HepG2 (cell line): Measurements from ENCODE around the gene ANKRD27. TPM values are rescaled to one million over a fixed set of nuclear protein-coding genes. Genes with fewer than 3 reads are reported as not detected.

ENCODE experiments used
- ATAC-seq: fragments of 200-7000 bp; cut with Tn5 transposase; 3 replicates; pipeline ENCODE4 v1.9.1; 2020; ENCODE audit warnings: mild to moderate bottlenecking, moderate library complexity
- BruUV-seq: library from RNA; stranded (reverse); fragments of 400-500 nt; replicated peaks from 2 replicates; lab custom pipeline; 2021; lab: Mats Ljungman, UMichigan
- CTCF ChIA-PET: fragments of 300-600 bp; formaldehyde crosslinking; extraction: SDS; loops from one replicate; lab custom pipeline; 2021; ENCODE audit warnings: low total read pairs, inconsistent platforms, low intra/inter-chr PET ratio; lab: Yijun Ruan, JAX
- POLR2A ChIA-PET: fragments of 350-600 bp; sonication (Branson Sonifier 250); formaldehyde crosslinking; loops from one replicate; lab custom pipeline; 2020; ENCODE audit warnings: antibody characterized with exemption, inconsistent platforms; lab: Yijun Ruan, JAX
- DNase-seq: peaks from one replicate; pipeline ENCODE4 v3.0.0-alpha.2; 2015; ENCODE audit warnings: low spot score
- FAIRE-seq: peaks from 3 replicates; lab custom pipeline; 2011; peaks lifted over from hg19 to GRCh38; lab: Jason Lieb, UNC
- H2AFZ ChIP-seq: one replicate; pipeline ENCODE4 v1.6.1; 2011; ENCODE audit warnings: low read length, inconsistent platforms
- H3K27ac ChIP-seq: fragments of 300-600 bp; 3 replicates; pipeline ENCODE4 v1.8.0; 2011; ENCODE audit warnings: mixed run types, mild to moderate bottlenecking, mixed read lengths, low read length, inconsistent platforms; ENCODE audit not compliant: insufficient read depth; ENCODE audit errors: extremely low read length
- H3K27me3 ChIP-seq, 2 experiments: fragments of 200-600 bp in 1 of 2; 2 replicates in 1 of 2; 3 replicates in 1 of 2; pipeline versions ENCODE4 v1.6.0 to v1.8.0; 2011; ENCODE audit warnings: low read length in 2 of 2, mild to moderate bottlenecking in 2 of 2, moderate library complexity in 2 of 2, inconsistent platforms in 1 of 2; ENCODE audit not compliant: insufficient read depth in 2 of 2, control insufficient read depth in 1 of 2
- H3K36me3 ChIP-seq, 2 experiments: fragments of 200-600 bp in 1 of 2; replicated peaks in 1 of 2; 2 replicates in 1 of 2; 3 replicates in 1 of 2; pipeline versions ENCODE4 v1.5.1 to v1.8.0; 2011; ENCODE audit warnings: low read length in 2 of 2, inconsistent platforms in 1 of 2; ENCODE audit not compliant: insufficient read depth in 2 of 2, control insufficient read depth in 1 of 2
- H3K4me1 ChIP-seq: 2 replicates; pipeline ENCODE4 v1.5.1; 2012; ENCODE audit warnings: low read length, inconsistent platforms; ENCODE audit not compliant: insufficient read depth
- H3K4me2 ChIP-seq: 2 replicates; pipeline ENCODE4 v1.6.0; 2011; ENCODE audit warnings: low read depth, low read length, inconsistent platforms
- H3K4me3 ChIP-seq, 3 experiments: fragments of 200-600 bp in 1 of 3; sonication (generic), shearing (Covaris generic) in 1 of 3; replicated peaks in 1 of 3; 2 replicates each; pipeline ENCODE4 v1.5.1; 2011 to 2016; ENCODE audit warnings: low read length in 3 of 3, inconsistent platforms in 2 of 3, low read depth in 2 of 3, mild to moderate bottlenecking in 2 of 3, control low read depth in 1 of 3, mixed read lengths in 1 of 3; ENCODE audit not compliant: insufficient read depth in 1 of 3
- H3K79me2 ChIP-seq: one replicate; pipeline ENCODE4 v1.6.1; 2011; ENCODE audit warnings: low read length, inconsistent platforms; ENCODE audit not compliant: insufficient read depth
- H3K9ac ChIP-seq: 2 replicates; pipeline ENCODE4 v1.6.0; 2011; ENCODE audit warnings: mild to moderate bottlenecking, low read depth, low read length, inconsistent platforms; ENCODE audit not compliant: insufficient read depth
- H3K9me3 ChIP-seq: 2 replicates; pipeline ENCODE4 v1.5.1; 2012; ENCODE audit warnings: mild to moderate bottlenecking, low read length
- H4K20me1 ChIP-seq: 2 replicates; pipeline ENCODE4 v1.6.0; 2011; ENCODE audit warnings: inconsistent platforms, mild to moderate bottlenecking, low read length, moderate library complexity; ENCODE audit not compliant: insufficient read depth
- BRD4 ChIP-seq: sonication (generic); formaldehyde crosslinking; IDR thresholded peaks from 2 replicates; pipeline ENCODE4 v1.4.0; 2020; ENCODE audit warnings: missing genetic modification reagents
- FOXA3 ChIP-seq: IDR thresholded peaks from 2 replicates; pipeline ENCODE4 v1.6.1; 2016; ENCODE audit warnings: missing genetic modification reagents, missing compliant biosample characterization
- HMGA1 ChIP-seq: sonication (generic); formaldehyde crosslinking; conservative IDR thresholded peaks from 2 replicates; pipeline ENCODE4 v1.4.0; 2020; ENCODE audit warnings: missing genetic modification reagents
- MTA1 ChIP-seq: sonication (generic); formaldehyde crosslinking; IDR thresholded peaks from 2 replicates; pipeline ENCODE4 v1.4.0; 2020; ENCODE audit warnings: missing genetic modification reagents, mild to moderate bottlenecking, borderline replicate concordance
- MTF1 ChIP-seq: sonication (generic); formaldehyde crosslinking; IDR thresholded peaks from 2 replicates; pipeline ENCODE4 v1.5.0; 2020; ENCODE audit warnings: missing genetic modification reagents
- POGZ ChIP-seq: sonication (generic); formaldehyde crosslinking; IDR thresholded peaks from 2 replicates; pipeline ENCODE4 v1.4.0; 2020; ENCODE audit warnings: mild to moderate bottlenecking, missing genetic modification reagents
- RBAK ChIP-seq: sonication (generic); formaldehyde crosslinking; IDR thresholded peaks from 2 replicates; pipeline ENCODE4 v1.5.1; 2020; ENCODE audit warnings: mild to moderate bottlenecking, missing genetic modification reagents
- RBFOX2 ChIP-seq: fragments of 200-400 bp; formaldehyde crosslinking; IDR thresholded peaks from 2 replicates; pipeline ENCODE4 v1.6.1; 2017; ENCODE audit warnings: low read depth, mild to moderate bottlenecking, low read length
- RBM39 ChIP-seq: fragments of 200-400 bp; formaldehyde crosslinking; IDR thresholded peaks from one replicate; pipeline ENCODE4 v1.6.1; 2018; ENCODE audit warnings: antibody characterized with exemption, mild to moderate bottlenecking, low read depth, low read length; ENCODE audit not compliant: poor library complexity, severe bottlenecking
- SMC3 ChIP-seq: IDR thresholded peaks from 2 replicates; pipeline ENCODE4 v1.6.1; 2011; ENCODE audit warnings: low read length, improper control_type of control experiment
- SNRNP70 ChIP-seq: fragments of 200-400 bp; formaldehyde crosslinking; IDR thresholded peaks from 2 replicates; pipeline ENCODE4 v1.6.1; 2017; ENCODE audit warnings: mild to moderate bottlenecking, low read depth, low read length, moderate library complexity
- ZNF737 ChIP-seq: sonication (generic); formaldehyde crosslinking; IDR thresholded peaks from 2 replicates; pipeline ENCODE4 v1.5.0; 2020; ENCODE audit warnings: missing genetic modification reagents, mild to moderate bottlenecking, borderline replicate concordance
- ZNF790 ChIP-seq: sonication (generic); formaldehyde crosslinking; IDR thresholded peaks from 2 replicates; pipeline ENCODE4 v1.8.0; 2022; ENCODE audit warnings: missing genetic modification reagents, mild to moderate bottlenecking, borderline replicate concordance
- WGBS: methylation state at CpG from one replicate; pipeline ENCODE4 v1.1.6; 2017; ENCODE audit warnings: low lambda C conversion rate; 5-methylcytosine and 5-hydroxymethylcytosine counted together
- in situ Hi-C: cut with HindIII; loops from 2 replicates; pipeline ENCODE4 v1.10.0; 2017; ENCODE audit warnings: low pct_unique_long_range_greater_than_20kb; ENCODE audit not compliant: extremely low pct_ligation_motif_present
- intact Hi-C: fragments of 100-400 bp; cut with micrococcal nuclease; formaldehyde crosslinking; loops from one replicate; pipeline ENCODE4 v1.10.0; 2022; ENCODE audit not compliant: unreplicated experiment
- polyA plus RNA-seq, 8 experiments: library from polyadenylated mRNA; depleted of rRNA in 3 of 8; stranded (reverse) in 7 of 8; unstranded in 1 of 8; fragments of >200 nt; fragmentation: Illumina TruSeq in 4 of 8; extraction: Trizol in 4 of 8; gene quantifications; 2 replicates each; pipeline versions ENCODE4 v1.2.1 to v1.2.3, GENCODE V29; 2011 to 2016; ENCODE audit warnings: low read depth in 4 of 8, missing spikeins in 1 of 8, mixed read lengths in 1 of 8; ENCODE audit not compliant: insufficient read depth in 1 of 8
- total RNA-seq, 5 experiments: library from RNA; depleted of rRNA; stranded (reverse); fragments of >200 nt; fragmentation: Illumina TruSeq; extraction: Trizol; gene quantifications; 2 replicates each; pipeline ENCODE4 v1.2.3, GENCODE V29; 2016; ENCODE audit warnings: low read depth in 1 of 5
- TF ChIP-seq, protein P1 (sequence below), 2 experiments: IDR thresholded peaks; 2 replicates each; pipeline ENCODE4 v1.6.1; 2011 to 2012; ENCODE audit warnings: low read length in 2 of 2, borderline replicate concordance in 1 of 2, low read depth in 1 of 2, mild to moderate bottlenecking in 1 of 2, moderate library complexity in 1 of 2
- TF ChIP-seq, protein P2 (sequence below): sonication (generic); formaldehyde crosslinking; IDR thresholded peaks from 2 replicates; pipeline ENCODE4 v1.4.0; 2020; ENCODE audit warnings: missing genetic modification reagents, mild to moderate bottlenecking, borderline replicate concordance
- TF ChIP-seq, protein P3 (sequence below): IDR thresholded peaks from 2 replicates; pipeline ENCODE4 v1.6.1; 2016; ENCODE audit warnings: low read depth, borderline replicate concordance
- TF ChIP-seq, protein P4 (sequence below): sonication (generic); formaldehyde crosslinking; IDR thresholded peaks from 2 replicates; pipeline ENCODE4 v1.8.0; 2022; ENCODE audit warnings: mild to moderate bottlenecking, missing genetic modification reagents, moderate library complexity

The ANKRD27 gene
- total and polyA plus RNA-seq, 2 of the 13 experiments (the other 11 are each of a cell fraction or from before 2014, with no cell fraction given), result 22.2 to 23.7 TPM

DNA sequence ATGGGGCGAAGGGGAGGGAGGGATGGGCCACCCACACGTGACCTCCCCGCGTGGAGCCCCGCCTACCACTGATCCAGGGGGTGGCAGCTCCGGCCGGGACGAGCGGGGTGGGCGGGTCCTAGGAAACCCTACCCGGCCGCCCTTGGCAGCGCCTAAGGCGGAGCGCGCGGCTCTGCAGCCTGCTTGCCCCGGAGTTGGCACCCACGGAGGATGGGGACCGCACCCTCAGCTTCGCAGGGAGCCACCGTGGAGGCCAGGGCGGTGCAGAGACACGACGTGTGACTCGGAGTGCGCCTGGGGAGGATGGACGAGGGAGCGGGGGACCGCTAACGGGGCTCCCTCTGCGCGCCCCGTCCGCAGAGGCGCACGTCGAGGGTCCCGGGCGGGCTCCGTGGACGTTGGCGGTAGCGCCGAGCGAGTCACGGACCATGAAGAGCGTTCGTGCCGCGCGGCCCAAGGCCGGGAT is 773 bp upstream of the ANKRD27 start, which contains the start of gene RGS9BP:
RGS9BP (plus strand) TSS at position 129 of the 466 bp plus-strand sequence. CDS start 416 bp downstream, outside the sequence.
- H3K27ac ChIP-seq, result peak within 1 kb of the TSS; percentile 51
- peak within 1 kb of the TSS; percentile 94 for H3K4me2 ChIP-seq
- peak within 1 kb of the TSS; percentile 65 for H3K9ac ChIP-seq
- peaks cover 23% of the 10 kb centered on the region for H3K79me2 ChIP-seq
- in situ Hi-C loops, result loop anchor here (25.0 kb wide), 1 partner anchor 462 kb away; the partner anchor contains the start of gene WDR88
- H3K9me3 ChIP-seq, result no peaks in the 10 kb centered on the region
- POLR2A ChIA-PET, result interaction anchor here (0.5 to 2.3 kb wide), 7 partner anchors 10 to 270 kb away, joined by 3 to 21 read pairs (median 3); partner anchors contain the start of genes DPY19L3, NUDT19 and SLC7A9
- CTCF ChIA-PET, result no interaction called here
- ATAC-seq (peak; percentile 55), FAIRE-seq (no peak), DNase-seq (peak; percentile 36)
- intact Hi-C loops, result no loop called here
- peaks cover 58% of the 10 kb centered on the region for H3K4me1 ChIP-seq
- no peak within 1 kb of the TSS for H2AFZ ChIP-seq
- 100% methylated on average over 3 of the region's 53 CpGs for WGBS
- peaks cover 21% of the 10 kb centered on the region for H4K20me1 ChIP-seq
- no TSS peak for BruUV-seq
- H3K36me3 ChIP-seq, result no peaks in the 10 kb centered on the region
- peaks cover 3 to 15% of the 10 kb centered on the region in 2 experiments; a peak in 4 of 5 replicates for H3K27me3 ChIP-seq
- peak within 1 kb of the TSS; percentile 74 to 88 (median 85) for H3K4me3 ChIP-seq
- TF ChIP-seq, protein P1, sequence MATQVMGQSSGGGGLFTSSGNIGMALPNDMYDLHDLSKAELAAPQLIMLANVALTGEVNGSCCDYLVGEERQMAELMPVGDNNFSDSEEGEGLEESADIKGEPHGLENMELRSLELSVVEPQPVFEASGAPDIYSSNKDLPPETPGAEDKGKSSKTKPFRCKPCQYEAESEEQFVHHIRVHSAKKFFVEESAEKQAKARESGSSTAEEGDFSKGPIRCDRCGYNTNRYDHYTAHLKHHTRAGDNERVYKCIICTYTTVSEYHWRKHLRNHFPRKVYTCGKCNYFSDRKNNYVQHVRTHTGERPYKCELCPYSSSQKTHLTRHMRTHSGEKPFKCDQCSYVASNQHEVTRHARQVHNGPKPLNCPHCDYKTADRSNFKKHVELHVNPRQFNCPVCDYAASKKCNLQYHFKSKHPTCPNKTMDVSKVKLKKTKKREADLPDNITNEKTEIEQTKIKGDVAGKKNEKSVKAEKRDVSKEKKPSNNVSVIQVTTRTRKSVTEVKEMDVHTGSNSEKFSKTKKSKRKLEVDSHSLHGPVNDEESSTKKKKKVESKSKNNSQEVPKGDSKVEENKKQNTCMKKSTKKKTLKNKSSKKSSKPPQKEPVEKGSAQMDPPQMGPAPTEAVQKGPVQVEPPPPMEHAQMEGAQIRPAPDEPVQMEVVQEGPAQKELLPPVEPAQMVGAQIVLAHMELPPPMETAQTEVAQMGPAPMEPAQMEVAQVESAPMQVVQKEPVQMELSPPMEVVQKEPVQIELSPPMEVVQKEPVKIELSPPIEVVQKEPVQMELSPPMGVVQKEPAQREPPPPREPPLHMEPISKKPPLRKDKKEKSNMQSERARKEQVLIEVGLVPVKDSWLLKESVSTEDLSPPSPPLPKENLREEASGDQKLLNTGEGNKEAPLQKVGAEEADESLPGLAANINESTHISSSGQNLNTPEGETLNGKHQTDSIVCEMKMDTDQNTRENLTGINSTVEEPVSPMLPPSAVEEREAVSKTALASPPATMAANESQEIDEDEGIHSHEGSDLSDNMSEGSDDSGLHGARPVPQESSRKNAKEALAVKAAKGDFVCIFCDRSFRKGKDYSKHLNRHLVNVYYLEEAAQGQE (IDR thresholded peaks at IDR 0.05; ENCODE audit: borderline replicate concordance in 1 of 2, low read depth in 1 of 2, low read length in 2 of 2), result no peak
- TF ChIP-seq POGZ (CRISPR knock-in tag) (no peak), RBFOX2 (no peak), RBAK (CRISPR knock-in tag) (no peak), ZNF737 (no peak), BRD4 (CRISPR knock-in tag) (no peak), MTA1 (CRISPR knock-in tag) (0 out of 2 replicates have a peak, but pooled peaks have one; percentile 9), RBM39 (no peak), ZNF790 (CRISPR knock-in tag) (no peak), SMC3 (no peak), FOXA3 (CRISPR knock-in tag) (no peak), SNRNP70 (no peak), HMGA1 (CRISPR knock-in tag) (no peak), MTF1 (CRISPR knock-in tag) (no peak)
- TF ChIP-seq, protein P2, sequence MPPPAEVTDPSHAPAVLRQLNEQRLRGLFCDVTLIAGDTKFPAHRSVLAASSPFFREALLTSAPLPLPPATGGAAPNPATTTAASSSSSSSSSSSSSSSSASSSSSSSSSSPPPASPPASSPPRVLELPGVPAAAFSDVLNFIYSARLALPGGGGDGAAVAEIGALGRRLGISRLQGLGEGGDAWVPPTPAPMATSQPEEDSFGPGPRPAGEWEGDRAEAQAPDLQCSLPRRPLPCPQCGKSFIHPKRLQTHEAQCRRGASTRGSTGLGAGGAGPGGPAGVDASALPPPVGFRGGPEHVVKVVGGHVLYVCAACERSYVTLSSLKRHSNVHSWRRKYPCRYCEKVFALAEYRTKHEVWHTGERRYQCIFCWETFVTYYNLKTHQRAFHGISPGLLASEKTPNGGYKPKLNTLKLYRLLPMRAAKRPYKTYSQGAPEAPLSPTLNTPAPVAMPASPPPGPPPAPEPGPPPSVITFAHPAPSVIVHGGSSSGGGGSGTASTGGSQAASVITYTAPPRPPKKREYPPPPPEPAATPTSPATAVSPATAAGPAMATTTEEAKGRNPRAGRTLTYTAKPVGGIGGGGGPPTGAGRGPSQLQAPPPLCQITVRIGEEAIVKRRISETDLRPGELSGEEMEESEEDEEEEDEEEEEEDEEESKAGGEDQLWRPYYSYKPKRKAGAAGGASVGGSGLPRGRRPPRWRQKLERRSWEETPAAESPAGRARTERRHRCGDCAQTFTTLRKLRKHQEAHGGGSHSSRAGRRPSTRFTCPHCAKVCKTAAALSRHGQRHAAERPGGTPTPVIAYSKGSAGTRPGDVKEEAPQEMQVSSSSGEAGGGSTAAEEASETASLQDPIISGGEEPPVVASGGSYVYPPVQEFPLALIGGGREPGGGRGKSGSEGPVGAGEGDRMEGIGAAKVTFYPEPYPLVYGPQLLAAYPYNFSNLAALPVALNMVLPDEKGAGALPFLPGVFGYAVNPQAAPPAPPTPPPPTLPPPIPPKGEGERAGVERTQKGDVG (CRISPR knock-in tag), result no peak
- TF ChIP-seq, protein P3, sequence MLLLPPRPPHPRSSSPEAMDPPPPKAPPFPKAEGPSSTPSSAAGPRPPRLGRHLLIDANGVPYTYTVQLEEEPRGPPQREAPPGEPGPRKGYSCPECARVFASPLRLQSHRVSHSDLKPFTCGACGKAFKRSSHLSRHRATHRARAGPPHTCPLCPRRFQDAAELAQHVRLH, result no peak
- TF ChIP-seq, protein P4, sequence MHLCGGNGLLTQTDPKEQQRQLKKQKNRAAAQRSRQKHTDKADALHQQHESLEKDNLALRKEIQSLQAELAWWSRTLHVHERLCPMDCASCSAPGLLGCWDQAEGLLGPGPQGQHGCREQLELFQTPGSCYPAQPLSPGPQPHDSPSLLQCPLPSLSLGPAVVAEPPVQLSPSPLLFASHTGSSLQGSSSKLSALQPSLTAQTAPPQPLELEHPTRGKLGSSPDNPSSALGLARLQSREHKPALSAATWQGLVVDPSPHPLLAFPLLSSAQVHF (CRISPR knock-in tag), result no peak
